GM21619 (cell line): ENCODE results near the gene TSPAN18.

Experiments
- ATAC-seq: cut with Tn5 transposase; IDR thresholded peaks from one replicate; pipeline ENCODE4 v1.9.1; 2021; ENCODE audit not compliant: unreplicated experiment

The TSPAN18 gene

DNA sequence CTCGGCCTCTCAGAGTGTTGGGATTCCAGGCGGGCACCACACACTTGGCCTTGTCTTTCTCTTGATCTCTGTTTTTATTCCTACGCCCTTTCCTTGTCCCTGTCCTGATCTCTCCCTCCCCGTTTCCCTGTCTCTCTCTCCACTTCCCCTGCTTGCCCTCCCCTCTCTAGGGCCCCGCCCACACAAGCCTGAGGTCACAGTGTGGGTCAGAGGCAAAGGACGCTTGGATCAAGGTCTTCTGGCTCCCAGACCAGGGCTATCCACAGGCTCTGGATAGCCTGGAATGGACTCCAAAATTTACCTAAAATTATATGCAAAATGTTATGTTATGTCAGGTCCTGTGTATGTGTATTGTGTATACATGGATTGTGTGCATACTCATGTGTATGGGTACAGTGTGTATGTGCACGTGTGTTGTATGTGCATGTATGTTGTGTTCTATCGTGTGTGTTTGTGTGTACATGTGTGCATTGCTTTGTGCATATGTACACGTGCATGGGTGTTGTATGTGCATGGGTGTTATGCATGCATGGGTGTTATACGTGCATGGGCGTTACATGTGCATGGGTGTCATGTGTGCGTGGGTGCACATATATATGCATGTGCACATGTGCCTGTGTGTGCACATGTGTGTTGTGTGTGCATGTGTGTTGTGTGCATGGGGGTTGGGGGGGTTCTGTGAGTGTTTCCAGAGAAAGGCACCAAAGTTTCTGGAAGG, 185.7 kb downstream of the TSPAN18 start:
- ATAC-seq: no peak

GRCh38 chr11:44913502-44913901, 186.7 kb downstream of the TSPAN18 start:
- ATAC-seq: no peak

GRCh38 chr11:44914105-44914504, 187.3 kb downstream of the TSPAN18 start:
- ATAC-seq: no peak

- no peak for ATAC-seq
Measured at GRCh38 chr11:44915004-44915403, 188.2 kb downstream of the TSPAN18 start.

- ATAC-seq: no peak
Measured at GRCh38 chr11:44915621-44916020, 188.9 kb downstream of the TSPAN18 start.

GRCh38 chr11:44916331-44916730, 189.6 kb downstream of the TSPAN18 start:
- ATAC-seq: no peak

DNA sequence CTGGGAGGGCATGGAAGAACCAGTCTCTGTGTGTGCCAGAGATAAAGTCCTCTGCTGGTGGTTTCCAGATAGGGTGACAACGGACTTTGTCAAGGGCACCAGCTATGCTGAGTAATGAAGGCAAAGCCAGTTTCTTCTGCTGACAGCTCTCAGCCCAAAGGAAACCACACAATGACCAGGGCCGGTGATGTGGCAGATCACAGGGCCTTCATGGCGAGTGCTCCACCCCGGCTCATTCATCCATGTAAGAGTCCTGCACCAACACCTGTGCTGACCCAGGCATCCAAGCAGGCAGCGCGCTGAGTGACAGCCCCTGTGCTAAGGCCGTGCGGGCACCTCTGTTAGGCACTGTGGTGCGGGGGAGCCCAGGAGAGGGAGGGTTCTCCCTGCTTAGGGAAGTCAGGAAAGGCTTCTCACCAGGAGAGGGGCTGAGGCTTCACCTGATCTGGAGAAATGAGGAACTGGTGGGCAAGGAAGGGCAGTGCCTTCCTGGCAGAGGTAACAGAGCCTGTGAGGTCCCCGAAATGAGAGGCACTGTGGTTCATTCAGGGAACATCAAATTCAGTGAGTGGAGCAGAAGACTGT, 190.1 kb downstream of the TSPAN18 start:
- no peak for ATAC-seq

DNA sequence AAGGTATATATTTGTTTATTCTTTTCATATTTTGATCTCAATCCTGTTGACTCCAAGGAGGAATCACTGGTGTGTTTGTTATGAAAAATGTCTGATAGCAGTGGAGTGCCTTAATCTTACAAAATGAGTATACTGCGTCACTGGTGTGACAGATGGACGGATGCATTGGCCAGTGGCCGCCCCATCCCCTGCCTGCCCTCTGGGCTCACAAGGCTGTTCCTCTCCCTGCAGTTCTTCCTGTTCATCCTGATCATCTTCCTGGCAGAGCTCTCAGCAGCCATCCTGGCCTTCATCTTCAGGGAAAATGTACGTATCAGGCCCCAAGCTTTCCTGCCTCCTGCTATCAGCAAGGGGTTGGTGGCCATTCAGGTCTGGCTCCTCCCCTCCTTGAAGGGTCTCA, 191.0 kb downstream of the TSPAN18 start:
- no peak for ATAC-seq

GRCh38 chr11:44920451-44920850, 193.7 kb downstream of the TSPAN18 start:
- ATAC-seq: no peak

DNA sequence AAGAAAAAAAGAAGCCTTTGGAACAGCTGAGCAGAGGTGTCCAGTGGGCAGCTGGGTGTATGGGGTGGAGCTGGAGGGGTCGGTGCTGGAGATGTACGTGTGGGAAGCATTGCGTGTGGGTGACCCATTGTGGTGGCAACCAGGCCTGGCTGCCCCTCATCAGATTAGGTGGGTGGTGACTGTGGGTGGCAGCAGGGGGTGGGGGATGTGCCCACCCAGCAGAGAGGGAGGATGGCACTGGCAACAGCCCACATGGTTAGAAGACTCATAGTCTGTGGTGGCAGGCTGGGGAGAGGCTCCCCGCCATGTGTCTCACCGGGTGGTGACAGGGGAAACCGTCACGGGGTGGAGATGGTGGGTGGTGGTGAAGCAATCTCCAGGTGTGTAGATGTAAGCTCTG, 196.4 kb downstream of the TSPAN18 start:
- ATAC-seq: no peak

DNA sequence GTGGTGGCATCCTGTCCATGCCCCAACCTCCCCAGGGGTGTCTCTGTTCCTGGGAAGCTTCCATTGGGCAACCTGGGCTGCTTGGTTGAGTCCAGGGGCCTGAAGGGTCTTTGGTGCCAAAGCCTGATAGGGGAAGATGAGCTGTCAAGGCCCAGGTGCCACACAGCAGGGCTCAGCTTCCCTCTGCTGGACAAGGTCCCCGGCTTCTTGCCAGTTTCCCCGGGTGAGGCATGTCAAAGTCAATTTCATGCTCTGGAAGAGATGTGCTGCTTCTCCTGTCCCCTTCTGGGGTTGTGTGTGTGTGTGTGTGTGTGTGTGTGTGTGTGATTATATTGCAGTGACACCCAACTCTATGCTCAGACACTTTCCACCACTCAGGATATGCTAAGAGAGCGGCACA, 197.0 kb downstream of the TSPAN18 start:
- ATAC-seq: no peak

- no peak for ATAC-seq
Measured at GRCh38 chr11:44926036-44926435, 199.3 kb downstream of the TSPAN18 start.

GRCh38 chr11:44927174-44927661, 200.5 kb downstream of the TSPAN18 start:
- no peak for ATAC-seq

DNA sequence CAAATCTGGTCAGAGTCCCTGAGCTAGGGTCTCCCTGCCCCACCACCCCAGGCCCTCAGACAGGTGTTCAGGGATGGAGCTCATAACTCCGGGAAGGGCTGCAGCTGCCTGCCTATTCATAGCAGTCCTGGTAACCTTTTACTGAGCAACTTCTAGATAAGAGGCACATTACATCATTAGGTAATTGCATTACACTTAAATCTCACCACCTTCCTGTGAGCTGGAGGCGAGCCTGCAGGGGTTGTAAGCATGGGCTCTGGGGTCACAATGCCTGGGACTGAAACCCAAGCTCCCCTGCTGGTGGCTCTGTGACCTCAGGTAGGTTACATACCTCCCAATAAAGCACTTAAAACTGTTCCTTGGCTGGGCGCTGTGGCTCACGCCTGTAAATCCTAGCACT, 201.4 kb downstream of the TSPAN18 start:
- ATAC-seq: no peak

DNA sequence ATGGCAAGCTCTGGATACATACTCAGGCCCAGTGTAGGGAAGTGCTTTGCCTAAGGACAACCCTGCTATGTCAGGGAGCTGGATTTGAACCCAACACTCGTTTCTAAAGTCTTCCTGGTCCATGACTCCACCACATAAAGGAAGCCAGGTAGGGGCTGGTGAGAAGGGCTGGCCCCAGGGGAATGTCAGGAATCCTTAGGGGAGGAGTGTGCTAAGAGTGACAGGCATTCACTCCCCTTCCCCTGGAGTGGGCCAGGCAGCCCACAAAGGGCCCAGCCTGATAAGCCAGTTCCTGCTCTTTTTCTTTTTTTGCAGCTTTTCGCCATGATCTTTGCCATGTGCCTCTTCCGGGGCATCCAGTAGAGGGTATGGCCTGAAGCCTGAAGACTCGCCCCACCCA, 202.1 kb downstream of the TSPAN18 start:
- no peak for ATAC-seq

DNA sequence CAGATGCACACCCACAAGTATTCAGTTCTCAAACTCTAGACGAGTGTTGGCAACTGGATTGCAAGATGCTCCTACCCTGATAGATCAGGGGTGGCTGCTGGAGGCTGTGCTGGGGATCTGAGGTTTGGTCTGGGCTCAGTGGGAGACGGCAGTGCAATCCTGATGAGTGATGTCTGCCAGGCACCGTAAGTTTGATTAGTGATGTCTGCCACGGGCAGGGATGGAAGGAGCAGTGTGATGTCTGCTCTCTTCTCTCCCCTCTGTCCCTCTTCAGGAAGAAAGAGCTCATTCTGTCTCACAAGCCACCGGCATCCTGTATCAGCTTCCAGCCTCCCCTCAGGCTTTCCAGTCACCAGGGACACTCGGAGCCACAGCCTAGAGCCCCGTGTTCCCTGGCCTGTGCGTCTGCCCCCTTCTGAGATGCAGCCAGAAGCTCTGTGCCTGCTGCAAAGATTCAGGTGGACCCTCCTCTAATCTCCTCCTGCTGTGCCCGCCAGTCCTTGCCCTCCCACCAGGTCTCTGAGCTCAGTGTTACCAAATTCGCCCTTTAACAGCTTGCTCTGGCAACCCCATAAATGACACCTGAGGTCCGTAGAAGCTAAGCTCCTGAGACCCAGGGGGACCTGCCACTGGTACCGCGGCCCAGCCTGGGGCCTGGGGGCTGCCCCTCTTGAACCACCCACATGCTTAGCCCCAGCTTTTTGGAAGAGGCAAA, 204.0 kb downstream of the TSPAN18 start:
- no peak for ATAC-seq

- ATAC-seq: no peak
Measured at GRCh38 chr11:44931466-44931865, 204.7 kb downstream of the TSPAN18 start.

- no peak for ATAC-seq
Measured at GRCh38 chr11:44934110-44934509, 207.3 kb downstream of the TSPAN18 start.

DNA sequence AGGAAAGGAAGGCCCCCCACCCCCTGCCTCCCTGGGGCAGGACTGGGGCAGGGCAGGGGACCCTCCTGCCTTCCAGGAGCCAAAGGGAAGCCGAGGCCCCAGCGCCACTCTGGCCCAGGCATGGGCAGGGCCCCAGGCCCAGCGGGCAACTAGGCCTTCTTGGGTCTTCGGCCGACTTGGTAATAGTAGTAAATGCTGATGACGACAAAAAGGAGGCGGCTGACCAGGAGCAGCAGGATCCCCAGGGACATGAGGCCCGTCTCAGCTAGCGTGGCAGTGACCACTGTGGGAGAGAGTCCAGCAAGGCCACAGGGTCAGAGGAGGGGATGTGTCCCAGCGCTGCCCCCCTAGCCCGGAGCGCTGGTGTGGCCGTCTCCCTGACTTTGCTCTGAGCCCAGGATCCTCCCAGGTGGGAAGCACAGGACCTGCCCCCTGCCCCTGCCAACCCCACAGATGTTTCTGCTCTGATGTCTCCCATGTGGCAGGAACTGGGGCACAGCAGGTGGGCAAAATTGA, 208.0 kb downstream of the TSPAN18 start:
- no peak for ATAC-seq

GRCh38 chr11:44936525-44936924, 209.8 kb downstream of the TSPAN18 start:
- no peak for ATAC-seq

- ATAC-seq: no peak
Measured at GRCh38 chr11:44936951-44937543, 210.3 kb downstream of the TSPAN18 start.
